Erythroblast (primary cell): Measurements from ENCODE around the gene SNAP91.

Experiments
- GATA1 ChIP-seq: IDR thresholded peaks from 2 replicates; pipeline ENCODE4 v1.6.1; 2011; ENCODE audit warnings: low read depth, mild to moderate bottlenecking, control low read depth, low read length, moderate library complexity
- POLR2A ChIP-seq: IDR thresholded peaks from 2 replicates; pipeline ENCODE4 v1.6.1; 2011; ENCODE audit warnings: mild to moderate bottlenecking, low read length

GRCh38 chr6:83511266-83511665 is 197.6 kb downstream of the SNAP91 start:
- TF ChIP-seq POLR2A: no peak
- TF ChIP-seq GATA1: no peak
